Hindlimb muscle (tissue), 1 donor: Measurements from ENCODE around the gene RBKS. TPM values are rescaled to one million over a fixed set of nuclear protein-coding genes. Genes with fewer than 3 reads are reported as not detected.

Experiments
- polyA plus RNA-seq: library from polyadenylated mRNA; unstranded; fragments of 120-200 nt; gene quantifications from one replicate; pipeline ENCODE4 v1.2.1, GENCODE V29; 2013; ENCODE audit not compliant: insufficient read length

Gene RBKS
- polyA plus RNA-seq, 1 donor, result 1.4 TPM

Other genes starting within 250 kb of the RBKS start
- 33.8 TPM for gene SUPT7L, start 226.8 kb downstream of the RBKS start, polyA plus RNA-seq
- gene SLC4A1AP, start 226.5 kb downstream of the RBKS start, polyA plus RNA-seq, result 24.6 TPM
- 99.7 TPM for gene MRPL33, start 118.7 kb downstream of the RBKS start, polyA plus RNA-seq
- gene BABAM2, start 342 bp upstream of the RBKS start, polyA plus RNA-seq, result 26.4 TPM